Measurements from ENCODE around the gene CDK5. TPM values are rescaled to one million over a fixed set of nuclear protein-coding genes. Genes with fewer than 3 reads are reported as not detected.
A peak's percentile ranks its signal among the peaks of the same experiment; 100 is the strongest.

Gene CDK5
- total and polyA plus RNA-seq, 3 experiments from 2014 or later = 14.3 to 23.2 (median 20.5) TPM

GRCh38 chr7:151038951-151039849, 18.5 kb downstream of the CDK5 start:
- peak in 2 of 5 donors; percentile 29 to 64 for DNase-seq
- Mint-ChIP-seq H3K4me1 (peaks cover 0 to 14% (median 7%) of the 10 kb centered on the region in 3 donors), H3K9me3 (no peaks in the 10 kb centered on the region), H3K27me3 (no peaks in the 10 kb centered on the region), H3K4me3 (no peak overlapping the region), H3K36me3 (peaks cover 0 to 41% (median 2%) of the 10 kb centered on the region in 3 donors), H3K27ac (peak overlapping the region in 5 of 8 donors; percentile 23 to 89 (median 72))
- Histone ChIP-seq H3K4me3 (ENCODE audit: low read length) (no peak overlapping the region), H3K36me3 (ENCODE audit: insufficient read depth, low read length) (peaks cover 21% of the 10 kb centered on the region), H3K4me1 (ENCODE audit: insufficient read depth, low read length) (no peaks in the 10 kb centered on the region), H3K27ac (ENCODE audit: low read depth, low read length) (peak overlapping the region; percentile 61), H3K27me3 (ENCODE audit: insufficient read depth, low read length, poor library complexity, severe bottlenecking) (no peaks in the 10 kb centered on the region), H3K9me3 (ENCODE audit: low read length) (no peaks in the 10 kb centered on the region)
- ChIA-PET POLR2A (no interaction called here), CTCF (no interaction called here)

GRCh38 chr7:151035902-151036301, 21.8 kb downstream of the CDK5 start:
- H3K4me3 ChIP-seq (ENCODE audit: low read length) = no peak overlapping the region
- no peak overlapping the region for H3K27ac ChIP-seq (ENCODE audit: low read depth, low read length)
- Mint-ChIP-seq H3K36me3 (peaks cover 0 to 54% (median 0%) of the 10 kb centered on the region in 3 donors), H3K4me1 (peaks cover 0 to 22% (median 7%) of the 10 kb centered on the region in 3 donors), H3K27ac (no peak overlapping the region), H3K4me3 (no peak overlapping the region), H3K9me3 (no peaks in the 10 kb centered on the region), H3K27me3 (peaks cover 0 to 1% of the 10 kb centered on the region in 2 donors)
- ChIA-PET POLR2A (no interaction called here), CTCF (no interaction called here)
- peaks cover 21% of the 10 kb centered on the region for H3K36me3 ChIP-seq (ENCODE audit: insufficient read depth, low read length)
- no peaks in the 10 kb centered on the region for H3K27me3 ChIP-seq (ENCODE audit: insufficient read depth, low read length, poor library complexity, severe bottlenecking)
- H3K4me1 ChIP-seq (ENCODE audit: insufficient read depth, low read length) = no peaks in the 10 kb centered on the region
- DNase-seq = no peak
- H3K9me3 ChIP-seq (ENCODE audit: low read length) = no peaks in the 10 kb centered on the region

DNA sequence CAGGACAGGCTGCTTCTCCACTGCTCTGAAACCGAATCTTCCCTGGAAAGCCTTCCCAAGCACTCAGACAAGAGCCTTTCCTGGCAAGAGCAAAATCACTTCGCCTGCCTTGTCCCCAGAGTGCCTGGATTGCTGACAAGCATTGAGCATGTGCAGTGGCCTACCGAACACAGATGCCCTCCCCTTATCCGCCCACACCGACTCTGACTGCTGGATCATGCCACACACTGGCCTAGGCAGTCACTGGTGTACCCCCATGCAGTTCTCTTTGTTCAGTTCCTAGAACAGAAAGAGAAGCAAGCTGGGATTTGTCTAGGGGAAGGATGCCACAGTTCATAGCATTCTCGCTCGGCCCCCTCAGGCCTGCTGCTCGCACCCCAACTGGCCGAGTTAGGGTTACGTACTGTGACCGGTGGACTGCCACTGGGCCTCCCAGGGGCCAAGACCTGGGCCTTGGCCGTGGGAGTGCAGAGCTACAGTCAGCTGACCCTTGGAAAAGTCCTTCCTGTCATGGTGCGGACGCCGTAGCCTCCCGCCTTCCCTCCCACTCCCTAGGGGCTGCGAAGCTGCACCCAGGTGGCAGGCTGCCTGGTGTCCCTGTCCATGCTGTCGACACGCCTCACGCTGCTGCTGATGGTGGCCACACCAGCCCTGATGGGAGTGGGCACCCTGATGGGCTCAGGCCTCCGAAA, 22.5 kb downstream of the CDK5 start:
- H3K4me1 ChIP-seq (ENCODE audit: insufficient read depth, low read length) = no peaks in the 10 kb centered on the region
- H3K36me3 Mint-ChIP-seq = peaks cover 0 to 54% (median 0%) of the 10 kb centered on the region in 3 donors
- H3K27me3 ChIP-seq (ENCODE audit: insufficient read depth, low read length, poor library complexity, severe bottlenecking) = no peaks in the 10 kb centered on the region
- no peak for DNase-seq
- H3K36me3 ChIP-seq (ENCODE audit: insufficient read depth, low read length) = peaks cover 21% of the 10 kb centered on the region
- CTCF ChIA-PET = no interaction called here
- H3K4me3 ChIP-seq (ENCODE audit: low read length) = no peak overlapping the region
- H3K9me3 Mint-ChIP-seq = no peaks in the 10 kb centered on the region
- H3K27ac ChIP-seq (ENCODE audit: low read depth, low read length) = no peak overlapping the region
- H3K27ac Mint-ChIP-seq = no peak overlapping the region
- H3K4me1 Mint-ChIP-seq = peaks cover 0 to 24% (median 7%) of the 10 kb centered on the region in 3 donors
- POLR2A ChIA-PET = no interaction called here
- H3K9me3 ChIP-seq (ENCODE audit: low read length) = no peaks in the 10 kb centered on the region
- no peak overlapping the region for H3K4me3 Mint-ChIP-seq
- peaks cover 0 to 1% of the 10 kb centered on the region in 2 donors for H3K27me3 Mint-ChIP-seq

DNA sequence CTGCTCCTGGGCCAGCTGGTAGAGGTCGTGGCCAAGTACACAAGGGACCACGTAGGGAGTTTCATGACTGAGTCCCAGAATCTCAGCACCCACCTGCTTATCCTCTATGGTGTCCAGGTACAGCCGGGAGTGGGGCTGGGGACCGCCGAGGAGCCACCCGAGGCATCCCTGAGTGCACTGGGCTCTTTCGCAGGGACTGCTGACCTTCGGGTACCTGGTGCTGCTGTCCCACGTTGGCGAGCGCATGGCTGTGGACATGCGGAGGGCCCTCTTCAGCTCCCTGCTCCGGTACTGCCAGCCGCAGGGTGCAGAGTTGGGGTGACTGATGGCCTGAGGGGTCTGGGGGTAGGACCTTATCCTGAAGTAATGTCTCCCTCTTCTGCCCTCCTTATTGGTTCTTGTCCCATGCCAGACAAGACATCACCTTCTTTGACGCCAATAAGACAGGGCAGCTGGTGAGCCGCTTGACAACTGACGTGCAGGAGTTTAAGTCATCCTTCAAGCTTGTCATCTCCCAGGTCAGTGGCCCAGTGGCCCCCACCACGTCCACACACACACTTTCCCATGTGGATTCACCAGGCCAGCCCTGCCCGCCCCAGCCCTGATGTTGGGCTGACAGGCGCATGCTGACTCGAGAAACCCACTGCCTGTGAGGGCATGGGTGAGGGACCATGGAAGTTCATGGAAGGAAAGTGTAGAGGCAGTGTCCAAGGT, 23.2 kb downstream of the CDK5 start:
- Histone ChIP-seq H3K36me3 (ENCODE audit: insufficient read depth, low read length) (peaks cover 21% of the 10 kb centered on the region), H3K4me3 (ENCODE audit: low read length) (no peak overlapping the region), H3K27me3 (ENCODE audit: insufficient read depth, low read length, poor library complexity, severe bottlenecking) (no peaks in the 10 kb centered on the region), H3K4me1 (ENCODE audit: insufficient read depth, low read length) (peaks cover 4% of the 10 kb centered on the region), H3K9me3 (ENCODE audit: low read length) (no peaks in the 10 kb centered on the region), H3K27ac (ENCODE audit: low read depth, low read length) (no peak overlapping the region)
- Mint-ChIP-seq H3K27me3 (peaks cover 0 to 1% of the 10 kb centered on the region in 2 donors), H3K27ac (peak overlapping the region in 1 of 8 donors; percentile 76), H3K9me3 (no peaks in the 10 kb centered on the region), H3K4me3 (no peak overlapping the region), H3K36me3 (peaks cover 0 to 55% (median 0%) of the 10 kb centered on the region in 3 donors), H3K4me1 (peaks cover 5 to 23% (median 6%) of the 10 kb centered on the region in 3 donors)
- CTCF ChIA-PET = no interaction called here
- no peak for DNase-seq
- POLR2A ChIA-PET = no interaction called here

DNA sequence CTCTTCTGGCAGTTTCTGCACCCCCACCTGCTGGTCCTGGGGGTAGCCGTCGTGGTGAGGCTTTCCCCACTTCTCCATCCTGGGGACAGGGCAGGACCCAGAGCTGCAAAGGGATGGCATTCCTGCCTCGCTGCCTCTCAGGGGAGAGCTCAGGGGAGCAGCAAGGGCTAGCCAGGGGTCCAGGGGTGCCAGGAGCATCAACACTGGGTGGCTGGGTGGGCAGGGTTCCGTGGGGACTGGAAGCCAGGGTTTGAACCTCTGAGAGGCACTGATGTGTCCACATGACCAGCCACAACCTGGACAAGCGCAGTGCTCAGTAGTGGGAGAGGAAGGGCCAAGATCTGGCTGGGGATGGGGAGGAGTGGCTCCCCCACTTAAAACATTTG, 23.8 kb downstream of the CDK5 start:
- peaks cover 21% of the 10 kb centered on the region for H3K36me3 ChIP-seq (ENCODE audit: insufficient read depth, low read length)
- Mint-ChIP-seq H3K36me3 (peaks cover 0 to 56% (median 0%) of the 10 kb centered on the region in 3 donors), H3K4me1 (peaks cover 7 to 22% (median 11%) of the 10 kb centered on the region in 3 donors), H3K27ac (no peak overlapping the region), H3K4me3 (no peak overlapping the region), H3K27me3 (peaks cover 0 to 1% of the 10 kb centered on the region in 2 donors), H3K9me3 (no peaks in the 10 kb centered on the region)
- H3K9me3 ChIP-seq (ENCODE audit: low read length) = no peaks in the 10 kb centered on the region
- POLR2A ChIA-PET = no interaction called here
- no peak overlapping the region for H3K27ac ChIP-seq (ENCODE audit: low read depth, low read length)
- peaks cover 10% of the 10 kb centered on the region for H3K4me1 ChIP-seq (ENCODE audit: insufficient read depth, low read length)
- DNase-seq = no peak
- CTCF ChIA-PET = interaction anchor here (1.0 to 2.6 kb wide), 2 partner anchors 16 to 76 kb away, joined by 3 to 12 read pairs; no protein-coding TSS in a partner anchor
- H3K27me3 ChIP-seq (ENCODE audit: insufficient read depth, low read length, poor library complexity, severe bottlenecking) = no peaks in the 10 kb centered on the region
- no peak overlapping the region for H3K4me3 ChIP-seq (ENCODE audit: low read length)

DNA sequence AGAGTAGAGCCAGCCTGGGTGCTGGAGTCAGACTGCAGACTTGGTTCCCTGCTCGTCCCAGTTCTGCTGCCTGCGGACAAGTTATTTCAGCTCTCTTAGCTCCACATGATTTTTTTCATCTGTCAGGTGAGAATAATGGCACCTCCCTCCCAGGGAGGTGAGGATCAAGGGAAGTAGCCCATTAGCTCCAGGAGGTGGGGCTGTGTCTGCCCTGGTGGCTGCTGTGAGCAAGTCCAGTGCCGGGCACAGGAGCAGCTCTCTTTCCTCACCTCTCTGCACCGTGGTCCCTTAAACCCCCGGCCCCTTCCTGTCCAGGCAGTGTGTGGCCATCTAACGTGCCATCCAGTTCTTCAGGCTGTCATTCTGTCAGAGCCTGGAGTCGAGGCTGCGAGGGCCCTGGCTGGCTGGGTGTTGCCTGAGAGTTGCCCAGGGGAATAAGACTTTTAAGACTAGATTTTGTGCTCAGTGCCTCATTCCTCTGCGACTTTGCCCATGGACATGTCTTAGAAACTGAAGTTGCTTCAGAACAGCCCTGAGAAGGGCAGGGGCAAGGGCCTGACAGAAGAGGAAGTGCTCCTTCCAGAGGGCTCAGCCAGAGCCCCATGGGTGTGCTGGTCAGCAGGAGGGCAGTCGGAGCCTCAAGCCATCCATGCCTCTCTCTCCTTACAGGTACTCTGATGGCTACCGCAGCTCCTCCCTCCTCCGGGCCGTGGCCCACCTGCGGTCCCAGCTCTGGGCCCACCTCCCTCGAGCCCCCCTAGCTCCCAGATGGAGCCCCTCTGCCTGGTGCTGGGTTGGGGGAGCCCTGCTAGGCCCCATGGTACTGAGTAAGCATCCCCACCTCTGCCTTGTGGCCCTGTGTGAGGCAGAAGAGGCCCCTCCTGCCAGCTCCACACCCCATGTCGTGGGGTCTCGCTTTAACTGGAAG, 24.5 kb downstream of the CDK5 start:
- Mint-ChIP-seq H3K27ac (no peak overlapping the region), H3K9me3 (no peaks in the 10 kb centered on the region), H3K27me3 (peaks cover 0 to 1% of the 10 kb centered on the region in 2 donors), H3K4me3 (no peak overlapping the region), H3K36me3 (peaks cover 0 to 60% (median 3%) of the 10 kb centered on the region in 3 donors), H3K4me1 (peaks cover 11 to 27% (median 15%) of the 10 kb centered on the region in 3 donors)
- H3K9me3 ChIP-seq (ENCODE audit: low read length) = no peaks in the 10 kb centered on the region
- peaks cover 21% of the 10 kb centered on the region for H3K36me3 ChIP-seq (ENCODE audit: insufficient read depth, low read length)
- no peak overlapping the region for H3K27ac ChIP-seq (ENCODE audit: low read depth, low read length)
- no peak for DNase-seq
- POLR2A ChIA-PET = no interaction called here
- CTCF ChIA-PET = interaction anchor here (1.0 to 2.6 kb wide), 2 partner anchors 15 to 77 kb away, joined by 3 to 12 read pairs; no protein-coding TSS in a partner anchor
- no peak overlapping the region for H3K4me3 ChIP-seq (ENCODE audit: low read length)
- peaks cover 13% of the 10 kb centered on the region for H3K4me1 ChIP-seq (ENCODE audit: insufficient read depth, low read length)
- H3K27me3 ChIP-seq (ENCODE audit: insufficient read depth, low read length, poor library complexity, severe bottlenecking) = no peaks in the 10 kb centered on the region

- Mint-ChIP-seq H3K4me1 (peaks cover 18 to 35% (median 28%) of the 10 kb centered on the region in 3 donors), H3K4me3 (peak overlapping the region in 2 of 7 donors; percentile 6 to 58), H3K27me3 (peaks cover 0 to 1% of the 10 kb centered on the region in 2 donors), H3K27ac (peak overlapping the region in 3 of 8 donors; percentile 8 to 70 (median 18)), H3K36me3 (peaks cover 0 to 47% (median 3%) of the 10 kb centered on the region in 3 donors), H3K9me3 (no peaks in the 10 kb centered on the region)
- ChIA-PET CTCF (interaction anchor here (1.4 to 2.6 kb wide), 2 partner anchors 13 to 79 kb away, joined by 5 to 12 read pairs; no protein-coding TSS in a partner anchor), POLR2A (no interaction called here)
- no peak overlapping the region for H3K4me3 ChIP-seq (ENCODE audit: low read length)
- no peak for DNase-seq
- H3K27ac ChIP-seq (ENCODE audit: low read depth, low read length) = no peak overlapping the region
- no peaks in the 10 kb centered on the region for H3K27me3 ChIP-seq (ENCODE audit: insufficient read depth, low read length, poor library complexity, severe bottlenecking)
- no peaks in the 10 kb centered on the region for H3K9me3 ChIP-seq (ENCODE audit: low read length)
- peaks cover 20% of the 10 kb centered on the region for H3K4me1 ChIP-seq (ENCODE audit: insufficient read depth, low read length)
- H3K36me3 ChIP-seq (ENCODE audit: insufficient read depth, low read length) = peaks cover 10% of the 10 kb centered on the region
Observed at GRCh38 chr7:151031011-151031410, 26.7 kb downstream of the CDK5 start.
